HepG2 (cell line): ENCODE measurements around the gene SLC50A1. TPM values are rescaled to one million over a fixed set of nuclear protein-coding genes. Genes with fewer than 3 reads are reported as not detected.

ENCODE experiments used
- ATF7 ChIP-seq, 2 experiments: fragments of 450-650 bp in 1 of 2; sonication (generic) in 1 of 2; formaldehyde crosslinking in 1 of 2; IDR thresholded peaks; 2 replicates each; pipeline versions ENCODE4 v1.4.0 to v1.6.1; 2016 to 2020; ENCODE audit warnings: antibody characterized with exemption in 1 of 2, mild to moderate bottlenecking in 1 of 2, missing genetic modification reagents in 1 of 2
- BRCA1 ChIP-seq: sonication (generic); formaldehyde crosslinking; IDR thresholded peaks from 2 replicates; pipeline ENCODE4 v1.4.0; 2020; ENCODE audit warnings: missing genetic modification reagents
- HCFC1 ChIP-seq: fragments of 150-350 bp; IDR thresholded peaks from 2 replicates; pipeline ENCODE4 v1.6.1; 2014; ENCODE audit warnings: low read depth, low read length
- JUN ChIP-seq: sonication (generic); formaldehyde crosslinking; IDR thresholded peaks from 2 replicates; pipeline ENCODE4 v1.4.0; 2020; ENCODE audit warnings: mild to moderate bottlenecking, missing genetic modification reagents
- KDM5B ChIP-seq: sonication (generic); formaldehyde crosslinking; IDR thresholded peaks from 2 replicates; pipeline ENCODE4 v1.4.0; 2020; ENCODE audit warnings: missing genetic modification reagents, mild to moderate bottlenecking, borderline replicate concordance
- MAZ ChIP-seq, 2 experiments: sonication (generic) in 1 of 2; formaldehyde crosslinking in 1 of 2; IDR thresholded peaks; 2 replicates each; pipeline versions ENCODE4 v1.5.0 to v1.6.1; 2012 to 2020; ENCODE audit warnings: low read depth in 2 of 2, mild to moderate bottlenecking in 2 of 2, borderline replicate concordance in 1 of 2, improper control_type of control experiment in 1 of 2, low read length in 1 of 2, missing genetic modification reagents in 1 of 2, moderate library complexity in 1 of 2
- NR1H2 ChIP-seq: sonication (generic); formaldehyde crosslinking; IDR thresholded peaks from 2 replicates; pipeline ENCODE4 v1.8.1; 2022; ENCODE audit warnings: low read depth, missing genetic modification reagents, borderline replicate concordance
- PHF21A ChIP-seq: sonication (generic); formaldehyde crosslinking; IDR thresholded peaks from 2 replicates; pipeline ENCODE4 v1.5.0; 2020; ENCODE audit warnings: mild to moderate bottlenecking, missing genetic modification reagents
- PRMT3 ChIP-seq: sonication (generic); formaldehyde crosslinking; IDR thresholded peaks from 2 replicates; pipeline ENCODE4 v1.8.1; 2022; ENCODE audit warnings: low read depth, mild to moderate bottlenecking, moderate library complexity, missing genetic modification reagents, borderline replicate concordance
- SOX13 ChIP-seq, 3 experiments: fragments of 450-650 bp in 1 of 3; sonication (generic) in 1 of 3; formaldehyde crosslinking in 1 of 3; IDR thresholded peaks in 2 of 3; conservative IDR thresholded peaks in 1 of 3; 2 replicates each; pipeline versions ENCODE4 v1.5.0 to v1.6.1; 2016 to 2020; ENCODE audit warnings: antibody characterized with exemption in 1 of 3, mild to moderate bottlenecking in 1 of 3, missing compliant biosample characterization in 1 of 3, missing genetic modification reagents in 1 of 3, moderate library complexity in 1 of 3
- SRSF1 ChIP-seq: fragments of 200-400 bp; formaldehyde crosslinking; optimal IDR thresholded peaks from 2 replicates; pipeline ENCODE3; 2017; ENCODE audit warnings: mild to moderate bottlenecking, low read depth, low read length, moderate library complexity
- THAP11 ChIP-seq: IDR thresholded peaks from 2 replicates; pipeline ENCODE4 v1.6.1; 2016; ENCODE audit warnings: missing biosample characterization, missing genetic modification reagents
- ZNF33B ChIP-seq: sonication (generic); formaldehyde crosslinking; IDR thresholded peaks from 2 replicates; pipeline ENCODE4 v1.5.1; 2020; ENCODE audit warnings: mild to moderate bottlenecking, missing genetic modification reagents
- ZNF496 ChIP-seq: sonication (generic); formaldehyde crosslinking; IDR thresholded peaks from 2 replicates; pipeline ENCODE4 v1.8.1; 2023; ENCODE audit warnings: mild to moderate bottlenecking, moderate library complexity, missing genetic modification reagents; ENCODE audit not compliant: insufficient replicate concordance
- ZNF556 ChIP-seq: sonication (generic); formaldehyde crosslinking; IDR thresholded peaks from 2 replicates; pipeline ENCODE4 v1.4.0; 2020; ENCODE audit warnings: mild to moderate bottlenecking, missing genetic modification reagents, borderline replicate concordance
- ZNF672 ChIP-seq: sonication (generic); formaldehyde crosslinking; IDR thresholded peaks from 2 replicates; pipeline ENCODE4 v1.8.1; 2022; ENCODE audit warnings: missing genetic modification reagents
- ZNF713 ChIP-seq: sonication (generic); formaldehyde crosslinking; IDR thresholded peaks from 2 replicates; pipeline ENCODE4 v1.4.0; 2020; ENCODE audit warnings: mild to moderate bottlenecking, missing genetic modification reagents
- ZSCAN5A ChIP-seq: sonication (generic); formaldehyde crosslinking; IDR thresholded peaks from 2 replicates; pipeline ENCODE4 v1.8.0; 2022; ENCODE audit warnings: mild to moderate bottlenecking, missing genetic modification reagents, borderline replicate concordance
- polyA plus RNA-seq, 8 experiments: library from polyadenylated mRNA; depleted of rRNA in 3 of 8; stranded (reverse) in 7 of 8; unstranded in 1 of 8; fragments of >200 nt; fragmentation: Illumina TruSeq in 4 of 8; extraction: Trizol in 4 of 8; gene quantifications; 2 replicates each; pipeline versions ENCODE4 v1.2.1 to v1.2.3, GENCODE V29; 2011 to 2016; ENCODE audit warnings: low read depth in 4 of 8, missing spikeins in 1 of 8, mixed read lengths in 1 of 8; ENCODE audit not compliant: insufficient read depth in 1 of 8
- total RNA-seq, 5 experiments: library from RNA; depleted of rRNA; stranded (reverse); fragments of >200 nt; fragmentation: Illumina TruSeq; extraction: Trizol; gene quantifications; 2 replicates each; pipeline ENCODE4 v1.2.3, GENCODE V29; 2016; ENCODE audit warnings: low read depth in 1 of 5
- TF ChIP-seq, protein P1 (sequence below): sonication (generic); formaldehyde crosslinking; conservative IDR thresholded peaks from 2 replicates; pipeline ENCODE4 v1.4.0; 2020; ENCODE audit warnings: missing genetic modification reagents

The SLC50A1 gene
- total and polyA plus RNA-seq, 2 of the 13 experiments (the other 11 are each of a cell fraction or from before 2014, with no cell fraction given), result 22.5 to 46.8 TPM

DNA sequence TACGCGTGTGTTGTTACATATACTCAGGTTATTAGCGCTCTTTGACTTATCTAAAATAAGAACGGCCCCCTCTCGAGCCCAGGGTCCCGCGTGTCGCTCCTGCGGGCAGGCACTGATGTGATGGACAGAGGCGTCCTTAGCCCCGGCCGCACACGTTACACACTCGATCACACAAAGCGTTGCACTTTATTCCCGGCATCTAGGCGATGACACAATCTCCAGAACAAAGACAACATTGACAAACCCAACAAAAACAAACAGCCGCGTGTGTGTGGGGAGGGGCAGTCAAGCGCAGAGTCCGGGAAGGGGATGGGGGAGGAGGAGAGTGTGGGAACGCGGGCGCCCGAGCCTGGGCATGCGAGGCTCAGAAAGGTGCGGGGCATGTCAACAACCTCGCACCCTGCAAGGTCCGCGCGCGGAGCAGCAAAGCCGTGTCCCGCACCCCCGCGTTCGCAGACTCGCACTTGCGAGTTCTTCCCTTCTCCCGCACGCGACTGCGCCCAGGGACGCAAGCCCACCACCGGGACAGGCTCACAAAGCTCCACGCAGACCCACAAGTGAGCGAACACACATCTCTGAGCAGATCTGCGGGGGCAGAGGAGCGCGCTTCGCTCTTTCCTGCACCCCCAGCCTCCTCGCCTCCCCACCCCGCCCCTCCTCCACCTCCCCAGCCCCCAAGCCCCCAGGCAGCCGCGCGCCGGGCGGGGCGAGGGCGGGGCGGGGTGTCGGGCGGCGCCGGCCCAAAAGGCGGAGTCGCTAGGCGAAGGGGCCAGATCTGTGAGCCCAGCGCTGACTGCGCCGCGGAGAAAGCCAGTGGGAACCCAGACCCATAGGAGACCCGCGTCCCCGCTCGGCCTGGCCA lies 8.3 kb upstream of the SLC50A1 start, which contains the start of gene EFNA1 (continued):
- peak; percentile 79 for TF ChIP-seq ATF7 (IDR thresholded peaks at IDR 0.05)
- peak; percentile 95 for TF ChIP-seq ATF7 (CRISPR knock-in tag; IDR thresholded peaks at IDR 0.05)
- peak; percentile 69 for TF ChIP-seq KDM5B
- 0 out of 2 replicates have a peak, but pooled peaks have one; percentile 64 for TF ChIP-seq ZNF672 (CRISPR knock-in tag)
- TF ChIP-seq THAP11 (CRISPR knock-in tag), result peak; percentile 64
- peak; percentile 93 for TF ChIP-seq SOX13 (IDR thresholded peaks at IDR 0.05)
- TF ChIP-seq SOX13 (CRISPR knock-in tag; conservative IDR thresholded peaks at IDR 0.05 in 1 of 2, IDR thresholded peaks at IDR 0.05 in 1 of 2), result peak in 1 of 2 experiments; percentile 96; a peak in 2 of 4 replicates
- 0 out of 2 replicates have a peak, but pooled peaks have one; percentile 79 for TF ChIP-seq ZSCAN5A (CRISPR knock-in tag)
- peak; percentile 83; the same call in 1 of the 2 replicates for TF ChIP-seq ZNF556 (CRISPR knock-in tag)
- no peak for TF ChIP-seq HCFC1
- peak; percentile 85 for TF ChIP-seq JUN (CRISPR knock-in tag)
- TF ChIP-seq ZNF33B, result no peak
- peak; percentile 93 for TF ChIP-seq MAZ (IDR thresholded peaks at IDR 0.05; ENCODE audit: borderline replicate concordance, low read depth, low read length)
- TF ChIP-seq MAZ (CRISPR knock-in tag; IDR thresholded peaks at IDR 0.05; ENCODE audit: low read depth), result peak; percentile 74; the same call in 1 of the 2 replicates
- no peak for TF ChIP-seq PRMT3 (CRISPR knock-in tag)
- TF ChIP-seq ZNF713, result no peak
- TF ChIP-seq ZNF496 (CRISPR knock-in tag), result no peak
- TF ChIP-seq, protein P1, sequence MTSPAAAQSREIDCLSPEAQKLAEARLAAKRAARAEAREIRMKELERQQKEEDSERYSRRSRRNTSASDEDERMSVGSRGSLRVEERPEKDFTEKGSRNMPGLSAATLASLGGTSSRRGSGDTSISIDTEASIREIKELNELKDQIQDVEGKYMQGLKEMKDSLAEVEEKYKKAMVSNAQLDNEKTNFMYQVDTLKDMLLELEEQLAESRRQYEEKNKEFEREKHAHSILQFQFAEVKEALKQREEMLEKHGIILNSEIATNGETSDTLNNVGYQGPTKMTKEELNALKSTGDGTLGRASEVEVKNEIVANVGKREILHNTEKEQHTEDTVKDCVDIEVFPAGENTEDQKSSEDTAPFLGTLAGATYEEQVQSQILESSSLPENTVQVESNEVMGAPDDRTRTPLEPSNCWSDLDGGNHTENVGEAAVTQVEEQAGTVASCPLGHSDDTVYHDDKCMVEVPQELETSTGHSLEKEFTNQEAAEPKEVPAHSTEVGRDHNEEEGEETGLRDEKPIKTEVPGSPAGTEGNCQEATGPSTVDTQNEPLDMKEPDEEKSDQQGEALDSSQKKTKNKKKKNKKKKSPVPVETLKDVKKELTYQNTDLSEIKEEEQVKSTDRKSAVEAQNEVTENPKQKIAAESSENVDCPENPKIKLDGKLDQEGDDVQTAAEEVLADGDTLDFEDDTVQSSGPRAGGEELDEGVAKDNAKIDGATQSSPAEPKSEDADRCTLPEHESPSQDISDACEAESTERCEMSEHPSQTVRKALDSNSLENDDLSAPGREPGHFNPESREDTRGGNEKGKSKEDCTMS (CRISPR knock-in tag), result 0 out of 2 replicates have a peak, but pooled peaks have one; percentile 23
- peak; percentile 43 for TF ChIP-seq PHF21A
- 0 out of 2 replicates have a peak, but pooled peaks have one; percentile 67 for TF ChIP-seq NR1H2 (CRISPR knock-in tag)
- peak; percentile 48 for TF ChIP-seq SRSF1
- peak; percentile 56; the same call in 1 of the 2 replicates for TF ChIP-seq BRCA1 (CRISPR knock-in tag)
